ENCODE data around the gene CDH13. TPM values are rescaled to one million over a fixed set of nuclear protein-coding genes. Genes with fewer than 3 reads are reported as not detected.

Gene CDH13
- total RNA-seq, 1 donor: 102 TPM

DNA sequence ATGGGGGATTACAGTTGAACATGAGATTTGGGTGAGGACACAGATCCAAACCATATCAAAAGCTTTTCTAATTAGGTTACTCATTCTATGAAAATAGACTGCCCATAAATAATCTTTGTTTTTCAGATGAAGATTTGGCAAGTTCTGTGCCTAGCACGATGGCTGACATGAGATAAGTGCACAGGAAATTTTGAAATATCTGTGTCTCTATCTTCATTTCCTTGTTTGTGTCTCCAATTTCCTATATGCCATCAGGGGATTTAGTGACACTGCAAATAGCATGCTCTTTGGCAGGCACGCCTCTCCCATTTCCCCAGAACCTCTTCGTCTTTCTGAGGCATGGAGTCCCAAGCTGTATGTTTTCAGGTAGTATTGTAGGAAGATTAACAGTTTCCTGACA, 544.6 kb downstream of the CDH13 start:
- no peaks in the 10 kb centered on the region for H3K79me2 ChIP-seq (ENCODE audit: insufficient read depth, low read length)
- H2AFZ ChIP-seq (ENCODE audit: low read length): no peak overlapping the region
- TF ChIP-seq, protein P1, sequence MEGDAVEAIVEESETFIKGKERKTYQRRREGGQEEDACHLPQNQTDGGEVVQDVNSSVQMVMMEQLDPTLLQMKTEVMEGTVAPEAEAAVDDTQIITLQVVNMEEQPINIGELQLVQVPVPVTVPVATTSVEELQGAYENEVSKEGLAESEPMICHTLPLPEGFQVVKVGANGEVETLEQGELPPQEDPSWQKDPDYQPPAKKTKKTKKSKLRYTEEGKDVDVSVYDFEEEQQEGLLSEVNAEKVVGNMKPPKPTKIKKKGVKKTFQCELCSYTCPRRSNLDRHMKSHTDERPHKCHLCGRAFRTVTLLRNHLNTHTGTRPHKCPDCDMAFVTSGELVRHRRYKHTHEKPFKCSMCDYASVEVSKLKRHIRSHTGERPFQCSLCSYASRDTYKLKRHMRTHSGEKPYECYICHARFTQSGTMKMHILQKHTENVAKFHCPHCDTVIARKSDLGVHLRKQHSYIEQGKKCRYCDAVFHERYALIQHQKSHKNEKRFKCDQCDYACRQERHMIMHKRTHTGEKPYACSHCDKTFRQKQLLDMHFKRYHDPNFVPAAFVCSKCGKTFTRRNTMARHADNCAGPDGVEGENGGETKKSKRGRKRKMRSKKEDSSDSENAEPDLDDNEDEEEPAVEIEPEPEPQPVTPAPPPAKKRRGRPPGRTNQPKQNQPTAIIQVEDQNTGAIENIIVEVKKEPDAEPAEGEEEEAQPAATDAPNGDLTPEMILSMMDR (IDR thresholded peaks at IDR 0.05; ENCODE audit: extremely low read depth, low read depth, low read length): no peak

GRCh38 chr16:83174671-83175070, 547.9 kb downstream of the CDH13 start:
- no peak overlapping the region for H3K27ac ChIP-seq (ENCODE audit: low read depth, low read length)
- no peak overlapping the region for H2AFZ ChIP-seq (ENCODE audit: low read length)
- no peaks in the 10 kb centered on the region for H3K79me2 ChIP-seq (ENCODE audit: insufficient read depth, low read length)
- H3K4me3 ChIP-seq (ENCODE audit: insufficient read depth, low read length): no peak overlapping the region
- TF ChIP-seq, protein P1 (IDR thresholded peaks at IDR 0.05; ENCODE audit: extremely low read depth, low read depth, low read length): no peak
- H4K20me1 ChIP-seq (ENCODE audit: insufficient read depth, low read length): no peaks in the 10 kb centered on the region
- H3K27me3 ChIP-seq (ENCODE audit: insufficient read depth, low read length): no peaks in the 10 kb centered on the region
- no peak overlapping the region for H3K4me2 ChIP-seq (ENCODE audit: insufficient read depth, low read length)
- no peaks in the 10 kb centered on the region for H3K36me3 ChIP-seq (ENCODE audit: insufficient read depth, low read length)
- no peak for DNase-seq (ENCODE audit: insufficient read length, low spot score, missing footprints)
- H3K9me3 ChIP-seq (ENCODE audit: low read depth, low read length): no peaks in the 10 kb centered on the region
- no peaks in the 10 kb centered on the region for H3K4me1 ChIP-seq (ENCODE audit: insufficient read depth, low read length)

More for the DNA sequence above, 544.6 kb downstream of the CDH13 start:
- Histone ChIP-seq H3K27me3 (ENCODE audit: insufficient read depth, low read length) (no peaks in the 10 kb centered on the region), H3K4me1 (ENCODE audit: insufficient read depth, low read length) (no peaks in the 10 kb centered on the region), H3K4me3 (ENCODE audit: insufficient read depth, low read length) (no peak overlapping the region), H3K27ac (ENCODE audit: low read depth, low read length) (no peak overlapping the region), H4K20me1 (ENCODE audit: insufficient read depth, low read length) (no peaks in the 10 kb centered on the region), H3K4me2 (ENCODE audit: insufficient read depth, low read length) (no peak overlapping the region), H3K9me3 (ENCODE audit: low read depth, low read length) (no peaks in the 10 kb centered on the region), H3K36me3 (ENCODE audit: insufficient read depth, low read length) (no peaks in the 10 kb centered on the region)
- DNase-seq (ENCODE audit: insufficient read length, low spot score, missing footprints): no peak

- Histone ChIP-seq H3K4me3 (ENCODE audit: insufficient read depth, low read length) (no peak overlapping the region), H2AFZ (ENCODE audit: low read length) (no peak overlapping the region), H3K4me1 (ENCODE audit: insufficient read depth, low read length) (no peaks in the 10 kb centered on the region), H3K9me3 (ENCODE audit: low read depth, low read length) (no peaks in the 10 kb centered on the region), H4K20me1 (ENCODE audit: insufficient read depth, low read length) (no peaks in the 10 kb centered on the region), H3K79me2 (ENCODE audit: insufficient read depth, low read length) (no peaks in the 10 kb centered on the region), H3K27me3 (ENCODE audit: insufficient read depth, low read length) (no peaks in the 10 kb centered on the region), H3K27ac (ENCODE audit: low read depth, low read length) (no peak overlapping the region), H3K4me2 (ENCODE audit: insufficient read depth, low read length) (no peak overlapping the region), H3K36me3 (ENCODE audit: insufficient read depth, low read length) (no peaks in the 10 kb centered on the region)
- no peak for DNase-seq (ENCODE audit: insufficient read length, low spot score, missing footprints)
- TF ChIP-seq, protein P1 (IDR thresholded peaks at IDR 0.05; ENCODE audit: extremely low read depth, low read depth, low read length): no peak
Observed at GRCh38 chr16:83176802-83177201, 550.0 kb downstream of the CDH13 start.

- Histone ChIP-seq H2AFZ (ENCODE audit: low read length) (no peak overlapping the region), H3K4me2 (ENCODE audit: insufficient read depth, low read length) (no peak overlapping the region), H3K36me3 (ENCODE audit: insufficient read depth, low read length) (no peaks in the 10 kb centered on the region), H3K4me3 (ENCODE audit: insufficient read depth, low read length) (no peak overlapping the region), H3K9me3 (ENCODE audit: low read depth, low read length) (no peaks in the 10 kb centered on the region), H3K27ac (ENCODE audit: low read depth, low read length) (no peak overlapping the region), H3K4me1 (ENCODE audit: insufficient read depth, low read length) (peaks cover 7% of the 10 kb centered on the region), H3K79me2 (ENCODE audit: insufficient read depth, low read length) (no peaks in the 10 kb centered on the region), H3K27me3 (ENCODE audit: insufficient read depth, low read length) (no peaks in the 10 kb centered on the region), H4K20me1 (ENCODE audit: insufficient read depth, low read length) (peaks cover 3% of the 10 kb centered on the region)
- DNase-seq (ENCODE audit: insufficient read length, low spot score, missing footprints): no peak
- TF ChIP-seq, protein P1 (IDR thresholded peaks at IDR 0.05; ENCODE audit: extremely low read depth, low read depth, low read length): no peak
Observed at GRCh38 chr16:83185902-83186301, 559.1 kb downstream of the CDH13 start.
